ENCODE results near the gene LCN6.

DNA sequence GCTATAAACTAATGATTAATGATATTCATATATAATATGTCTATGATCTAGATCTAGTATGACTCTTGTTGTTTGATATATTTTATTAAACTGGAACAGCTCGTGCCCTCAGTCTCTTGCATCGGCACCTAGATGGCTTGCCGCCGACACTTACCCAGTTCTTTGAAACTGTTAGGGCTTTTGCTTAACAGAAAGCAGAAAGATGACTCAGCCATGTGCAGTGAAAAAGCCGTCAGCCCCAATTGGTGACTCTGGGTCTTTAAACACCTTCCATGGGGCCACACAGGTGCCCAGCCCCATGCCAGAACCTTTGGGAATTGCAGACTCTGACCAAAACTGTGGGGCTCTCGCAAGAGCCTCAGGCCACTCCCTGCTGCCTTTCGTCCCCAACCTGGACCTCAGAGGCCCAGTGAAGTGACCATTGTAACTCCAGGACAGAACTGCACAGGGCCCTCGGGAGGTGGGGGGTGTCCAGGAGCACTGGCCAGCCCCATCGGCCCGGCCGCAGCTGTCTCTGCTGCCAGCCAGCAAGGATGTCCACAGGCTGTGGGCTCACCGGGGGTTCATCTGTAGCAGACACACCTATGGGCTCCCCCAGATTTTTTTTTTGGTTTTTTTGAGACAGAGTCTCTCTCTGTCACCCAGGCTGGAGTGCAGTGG is 13.4 kb downstream of the LCN6 start:
- TF ChIP-seq POLR2A (IDR thresholded peaks at IDR 0.05; ENCODE audit: low read length), result no peak
- no peak for TF ChIP-seq GATA1 (IDR thresholded peaks at IDR 0.05; ENCODE audit: low read depth, low read length)

Measured in erythroblast (primary cell).